ENCODE results near the gene LMX1A.

LMX1A gene

GRCh38 chr1:165235777-165236291 lies 120.7 kb downstream of the LMX1A start:
- no peak for DNase-seq (ENCODE audit: low read depth in 1 of 2, low spot score in 1 of 2)
- no peak for TF ChIP-seq JUND (IDR thresholded peaks at IDR 0.05; ENCODE audit: low read depth)
- in situ Hi-C loops (cut with HindIII; ENCODE audit: low pct_unique_long_range_greater_than_20kb, low sequenced_read_pairs), result no loop called here

GRCh38 chr1:165235155-165235776 lies 121.2 kb downstream of the LMX1A start:
- no peak for TF ChIP-seq JUND (IDR thresholded peaks at IDR 0.05; ENCODE audit: low read depth)
- no peak for DNase-seq (ENCODE audit: low read depth in 1 of 2, low spot score in 1 of 2)
- in situ Hi-C loops (cut with HindIII; ENCODE audit: low pct_unique_long_range_greater_than_20kb, low sequenced_read_pairs), result no loop called here

GRCh38 chr1:165234149-165234548 lies 122.4 kb downstream of the LMX1A start:
- no peak for DNase-seq (ENCODE audit: low read depth in 1 of 2, low spot score in 1 of 2)
- in situ Hi-C loops (cut with HindIII; ENCODE audit: low pct_unique_long_range_greater_than_20kb, low sequenced_read_pairs), result no loop called here
- no peak for TF ChIP-seq JUND (IDR thresholded peaks at IDR 0.05; ENCODE audit: low read depth)

GRCh38 chr1:165228676-165229075 lies 127.8 kb downstream of the LMX1A start:
- in situ Hi-C loops (cut with HindIII; ENCODE audit: low pct_unique_long_range_greater_than_20kb, low sequenced_read_pairs), result no loop called here
- no peak for TF ChIP-seq JUND (IDR thresholded peaks at IDR 0.05; ENCODE audit: low read depth)
- DNase-seq (ENCODE audit: low read depth in 1 of 2, low spot score in 1 of 2), result peak; percentile 53 to 60

- in situ Hi-C loops (cut with HindIII; ENCODE audit: low pct_unique_long_range_greater_than_20kb, low sequenced_read_pairs), result no loop called here
- TF ChIP-seq JUND (IDR thresholded peaks at IDR 0.05; ENCODE audit: low read depth), result no peak
- no peak for DNase-seq (ENCODE audit: low read depth in 1 of 2, low spot score in 1 of 2)
Measured at GRCh38 chr1:165228111-165228655, 128.3 kb downstream of the LMX1A start.

- DNase-seq (ENCODE audit: low read depth in 1 of 2, low spot score in 1 of 2), result no peak
- no peak for TF ChIP-seq JUND (IDR thresholded peaks at IDR 0.05; ENCODE audit: low read depth)
- in situ Hi-C loops (cut with HindIII; ENCODE audit: low pct_unique_long_range_greater_than_20kb, low sequenced_read_pairs), result no loop called here
Measured at GRCh38 chr1:165226326-165226725, 130.2 kb downstream of the LMX1A start.

GRCh38 chr1:165225650-165226049 lies 130.9 kb downstream of the LMX1A start:
- DNase-seq (ENCODE audit: low read depth in 1 of 2, low spot score in 1 of 2), result no peak
- no peak for TF ChIP-seq JUND (IDR thresholded peaks at IDR 0.05; ENCODE audit: low read depth)
- in situ Hi-C loops (cut with HindIII; ENCODE audit: low pct_unique_long_range_greater_than_20kb, low sequenced_read_pairs), result no loop called here

GRCh38 chr1:165225062-165225461 lies 131.5 kb downstream of the LMX1A start:
- in situ Hi-C loops (cut with HindIII; ENCODE audit: low pct_unique_long_range_greater_than_20kb, low sequenced_read_pairs), result no loop called here
- TF ChIP-seq JUND (IDR thresholded peaks at IDR 0.05; ENCODE audit: low read depth), result no peak
- no peak for DNase-seq (ENCODE audit: low read depth in 1 of 2, low spot score in 1 of 2)

GRCh38 chr1:165224504-165224903 lies 132.0 kb downstream of the LMX1A start:
- DNase-seq (ENCODE audit: low read depth in 1 of 2, low spot score in 1 of 2), result no peak
- in situ Hi-C loops (cut with HindIII; ENCODE audit: low pct_unique_long_range_greater_than_20kb, low sequenced_read_pairs), result no loop called here
- no peak for TF ChIP-seq JUND (IDR thresholded peaks at IDR 0.05; ENCODE audit: low read depth)

GRCh38 chr1:165222580-165222979 lies 133.9 kb downstream of the LMX1A start:
- no peak for TF ChIP-seq JUND (IDR thresholded peaks at IDR 0.05; ENCODE audit: low read depth)
- DNase-seq (ENCODE audit: low read depth in 1 of 2, low spot score in 1 of 2), result no peak
- in situ Hi-C loops (cut with HindIII; ENCODE audit: low pct_unique_long_range_greater_than_20kb, low sequenced_read_pairs), result no loop called here

GRCh38 chr1:165218731-165219130 lies 137.8 kb downstream of the LMX1A start:
- DNase-seq (ENCODE audit: low read depth in 1 of 2, low spot score in 1 of 2), result peak in 1 of 2 experiments; percentile 35
- in situ Hi-C loops (cut with HindIII; ENCODE audit: low pct_unique_long_range_greater_than_20kb, low sequenced_read_pairs), result no loop called here
- no peak for TF ChIP-seq JUND (IDR thresholded peaks at IDR 0.05; ENCODE audit: low read depth)

- in situ Hi-C loops (cut with HindIII; ENCODE audit: low pct_unique_long_range_greater_than_20kb, low sequenced_read_pairs), result no loop called here
- DNase-seq (ENCODE audit: low read depth in 1 of 2, low spot score in 1 of 2), result no peak
- no peak for TF ChIP-seq JUND (IDR thresholded peaks at IDR 0.05; ENCODE audit: low read depth)
Measured at GRCh38 chr1:165217958-165218357, 138.6 kb downstream of the LMX1A start.

- no peak for TF ChIP-seq JUND (IDR thresholded peaks at IDR 0.05; ENCODE audit: low read depth)
- in situ Hi-C loops (cut with HindIII; ENCODE audit: low pct_unique_long_range_greater_than_20kb, low sequenced_read_pairs), result no loop called here
Measured at GRCh38 chr1:165216254-165216653, 140.3 kb downstream of the LMX1A start.

GRCh38 chr1:165215676-165216075 lies 140.8 kb downstream of the LMX1A start:
- DNase-seq (ENCODE audit: low read depth in 1 of 2, low spot score in 1 of 2), result no peak
- in situ Hi-C loops (cut with HindIII; ENCODE audit: low pct_unique_long_range_greater_than_20kb, low sequenced_read_pairs), result no loop called here

More at GRCh38 chr1:165216254-165216653, 140.3 kb downstream of the LMX1A start:
- no peak for DNase-seq (ENCODE audit: low read depth in 1 of 2, low spot score in 1 of 2)

More at GRCh38 chr1:165215676-165216075, 140.8 kb downstream of the LMX1A start:
- TF ChIP-seq JUND (IDR thresholded peaks at IDR 0.05; ENCODE audit: low read depth), result no peak
